HUDEP-2 (cell line): ENCODE data around the gene ZNF845.
A peak's percentile ranks its signal among the peaks of the same experiment; 100 is the strongest.
"Not testable (repeated sequence)": the region's sequence is repeated elsewhere in the genome, so short reads cannot be mapped to it uniquely, and the experiment has no call there.

Experiments used
- DNase-seq, 76 experiments: peaks; one replicate each; lab custom pipeline; 2025; ENCODE audit not compliant: unreplicated experiment in 76 of 76; lab: John Stamatoyannopoulos, UW

ZNF845 gene

GRCh38 chr19:53333463-53334449 lies at the start of gene ZNF845:
Gene ZNF845 (plus strand): TSS chr19:53333749. CDS start chr19:53341308, 7,559 bp downstream.
- peak in 75 of 76 experiments; percentile 31 to 98 (median 90) for DNase-seq

- no peak for DNase-seq
These were observed 48.5 kb upstream of the ZNF845 start for GRCh38 chr19:53285087-53285486.

- no peak for DNase-seq
These were observed 42.6 kb upstream of the ZNF845 start for GRCh38 chr19:53290758-53291549.

DNA sequence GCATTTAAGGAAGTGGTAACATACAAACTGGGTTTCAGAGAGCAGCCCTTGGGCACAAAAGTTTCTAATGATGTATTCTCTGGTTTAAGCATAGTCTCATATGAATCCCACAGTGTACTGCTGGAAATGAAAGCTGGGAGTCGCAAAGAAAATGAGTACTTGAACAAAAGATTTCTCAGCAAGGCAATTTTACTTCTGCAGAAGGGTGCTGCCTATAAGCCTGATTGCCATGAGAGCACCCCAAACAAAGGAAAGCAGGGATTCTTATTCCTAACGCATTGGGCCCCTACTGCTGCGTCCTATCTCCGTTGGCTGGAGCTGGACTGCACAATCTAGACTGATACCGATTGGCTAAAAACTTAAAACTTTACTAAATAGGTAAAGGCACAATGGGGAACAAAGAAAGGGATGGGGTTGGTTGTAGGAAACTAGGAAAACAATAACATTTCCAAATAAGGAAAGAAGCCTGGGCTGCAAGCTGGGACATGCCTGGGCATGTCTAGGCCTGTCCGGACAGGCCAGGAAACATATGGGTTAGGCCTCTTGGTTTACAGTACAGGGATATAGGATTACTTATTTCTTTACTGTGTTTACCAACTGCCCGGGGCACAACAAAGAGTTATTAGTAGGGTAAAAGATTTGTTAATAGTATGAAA lies 38.6 kb upstream of the ZNF845 start:
- DNase-seq = no peak

GRCh38 chr19:53301341-53301740 lies 32.2 kb upstream of the ZNF845 start:
- peak in 1 of 76 experiments; percentile 4 for DNase-seq

DNA sequence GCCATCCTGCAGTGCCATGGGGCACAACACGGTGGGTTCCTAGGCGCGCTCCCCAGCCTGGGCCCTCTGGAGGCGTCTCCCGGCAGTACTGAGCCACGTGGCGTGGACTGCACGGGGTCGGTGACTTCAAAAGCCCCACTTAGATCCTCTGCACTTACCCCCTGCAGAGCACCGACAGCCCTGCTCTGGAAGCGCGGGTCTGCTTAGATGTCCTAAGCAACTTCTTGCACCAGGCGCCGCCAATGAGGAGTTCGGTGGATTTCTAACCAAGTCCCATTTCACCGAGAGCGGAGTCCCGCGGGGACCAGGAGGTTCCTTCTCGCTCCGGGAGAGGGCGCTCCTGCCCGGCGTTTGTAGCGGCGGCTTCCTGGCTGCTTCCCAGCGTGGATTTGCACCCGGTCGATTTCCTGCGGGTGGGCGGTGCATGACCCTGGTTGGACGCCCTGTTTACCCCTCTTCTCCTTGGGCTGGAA lies 25.2 kb upstream of the ZNF845 start:
- DNase-seq = no peak

DNA sequence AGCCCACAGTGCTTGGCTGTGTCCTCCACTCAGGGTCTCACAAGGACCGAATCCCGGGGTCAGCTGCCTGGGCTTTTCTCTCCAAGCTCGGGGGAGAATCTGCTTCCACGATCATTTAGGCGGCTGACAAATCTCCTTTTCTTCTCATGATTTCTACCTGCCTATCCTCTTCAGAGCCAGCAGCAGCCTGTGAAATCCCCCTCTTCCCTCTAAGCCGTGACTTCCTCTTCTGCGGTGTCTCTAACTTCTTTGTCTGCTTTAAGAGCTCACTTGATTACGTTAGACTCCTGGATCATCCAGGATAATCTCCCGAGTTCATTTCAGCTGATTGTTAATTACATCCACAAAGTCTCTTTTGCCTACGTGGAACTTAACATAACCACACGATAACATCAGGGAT lies 22.5 kb upstream of the ZNF845 start:
- DNase-seq = no peak

DNA sequence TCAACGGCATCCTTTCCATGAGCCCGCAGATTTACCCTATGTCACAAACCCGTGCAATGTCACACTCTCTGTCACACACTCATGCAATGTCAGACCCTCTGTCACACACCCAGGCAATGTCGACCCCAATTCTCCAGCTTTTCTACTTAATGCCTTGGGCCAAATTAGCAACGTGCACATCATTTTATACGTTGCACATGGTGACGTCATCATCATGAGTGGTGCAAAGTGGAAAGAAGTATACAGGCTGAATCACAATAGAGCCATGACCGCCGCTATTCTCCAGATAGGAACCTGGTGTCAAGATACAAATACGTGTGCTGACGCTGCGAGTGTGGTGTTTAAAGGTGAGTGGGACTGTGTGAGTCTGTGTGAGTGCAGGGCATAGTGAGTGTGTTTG lies 21.7 kb upstream of the ZNF845 start:
- no peak for DNase-seq

- DNase-seq = no peak
These were observed 4.6 kb upstream of the ZNF845 start for GRCh38 chr19:53328967-53329366.

DNA sequence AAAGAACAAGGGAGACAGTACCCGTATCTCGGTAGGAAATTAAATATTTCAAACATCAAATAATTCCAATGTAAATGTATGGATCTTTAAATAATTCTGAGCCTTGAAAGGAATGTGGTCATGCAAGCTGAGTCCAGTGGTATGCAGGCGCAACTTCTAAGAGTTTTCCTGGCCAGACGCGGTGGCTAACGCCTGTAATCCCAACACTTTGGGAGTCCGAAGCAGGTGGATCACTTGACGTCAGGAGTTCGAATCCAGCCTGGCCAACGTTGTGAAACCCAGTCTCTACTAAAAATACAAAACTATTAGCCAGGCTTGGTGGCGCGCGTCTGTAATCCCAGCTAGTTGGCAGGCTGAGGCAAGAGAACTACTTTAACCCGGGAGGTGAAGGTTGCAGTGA lies 1.1 kb upstream of the ZNF845 start:
- no peak for DNase-seq

DNA sequence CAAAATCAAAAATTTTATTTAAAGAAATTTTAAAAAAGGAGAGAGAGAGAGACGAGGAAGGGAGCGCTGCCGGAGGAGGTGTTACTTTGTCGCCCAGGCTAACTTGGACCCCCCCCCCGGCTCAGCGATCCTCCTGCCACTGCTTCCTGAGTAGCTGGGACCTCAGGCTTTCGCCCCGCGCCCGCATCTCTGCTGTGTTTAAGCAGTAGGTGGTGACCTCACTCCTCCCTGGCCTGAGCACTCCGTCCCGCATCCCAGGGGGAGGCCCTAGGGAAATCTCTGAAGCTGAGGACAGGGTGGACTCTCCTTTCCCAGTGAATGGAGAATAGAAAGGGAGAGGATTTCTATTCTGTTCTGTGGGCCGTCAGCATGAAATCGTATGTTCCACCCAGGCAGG lies 485 bp upstream of the ZNF845 start:
- DNase-seq = peak in 5 of 76 experiments; percentile 2 to 37 (median 17)

DNA sequence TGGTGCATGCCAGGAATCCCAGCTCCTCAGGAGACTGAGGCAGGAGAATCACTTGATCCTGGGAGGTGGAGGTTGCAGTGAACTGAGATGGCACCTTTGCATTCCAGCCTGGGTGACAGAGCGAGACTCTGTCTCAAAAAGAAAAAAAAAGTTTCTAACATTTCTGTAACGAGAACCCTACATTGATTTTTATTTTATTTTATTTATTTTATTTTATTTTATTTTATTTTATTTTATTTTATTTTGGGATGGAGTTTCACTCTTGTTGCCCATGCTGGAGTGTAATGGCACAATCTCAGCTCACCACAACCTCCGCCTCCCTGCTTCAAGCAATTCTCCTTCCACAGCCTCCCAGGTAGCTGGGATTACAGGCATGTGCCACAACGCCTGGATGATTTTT lies 10.9 kb downstream of the ZNF845 start:
- DNase-seq = not testable (repeated sequence)

- no peak for DNase-seq
These were observed 22.2 kb downstream of the ZNF845 start for GRCh38 chr19:53355739-53356138.

GRCh38 chr19:53357821-53358581 lies 24.5 kb downstream of the ZNF845 start:
- peak in 1 of 76 experiments; percentile 2 for DNase-seq

DNA sequence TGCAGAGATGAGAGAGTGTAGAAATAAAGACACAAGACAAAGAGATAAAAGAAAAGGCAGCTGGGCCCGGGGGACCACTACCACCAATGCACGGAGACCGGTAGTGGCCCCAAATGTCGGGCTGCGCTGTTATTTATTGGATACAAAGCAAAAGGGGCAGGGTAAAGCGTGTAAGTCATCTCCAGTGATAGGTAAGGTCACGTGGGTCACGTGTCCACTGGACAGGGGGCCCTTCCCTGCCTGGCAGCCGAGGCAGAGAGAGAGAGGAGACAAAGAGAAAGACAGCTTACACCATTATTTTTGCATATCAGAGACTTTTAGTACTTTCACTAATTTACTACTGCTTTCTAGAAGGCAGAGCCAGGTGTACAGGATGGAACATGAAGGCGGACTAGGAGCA lies 26.5 kb downstream of the ZNF845 start:
- not testable (repeated sequence) for DNase-seq

DNA sequence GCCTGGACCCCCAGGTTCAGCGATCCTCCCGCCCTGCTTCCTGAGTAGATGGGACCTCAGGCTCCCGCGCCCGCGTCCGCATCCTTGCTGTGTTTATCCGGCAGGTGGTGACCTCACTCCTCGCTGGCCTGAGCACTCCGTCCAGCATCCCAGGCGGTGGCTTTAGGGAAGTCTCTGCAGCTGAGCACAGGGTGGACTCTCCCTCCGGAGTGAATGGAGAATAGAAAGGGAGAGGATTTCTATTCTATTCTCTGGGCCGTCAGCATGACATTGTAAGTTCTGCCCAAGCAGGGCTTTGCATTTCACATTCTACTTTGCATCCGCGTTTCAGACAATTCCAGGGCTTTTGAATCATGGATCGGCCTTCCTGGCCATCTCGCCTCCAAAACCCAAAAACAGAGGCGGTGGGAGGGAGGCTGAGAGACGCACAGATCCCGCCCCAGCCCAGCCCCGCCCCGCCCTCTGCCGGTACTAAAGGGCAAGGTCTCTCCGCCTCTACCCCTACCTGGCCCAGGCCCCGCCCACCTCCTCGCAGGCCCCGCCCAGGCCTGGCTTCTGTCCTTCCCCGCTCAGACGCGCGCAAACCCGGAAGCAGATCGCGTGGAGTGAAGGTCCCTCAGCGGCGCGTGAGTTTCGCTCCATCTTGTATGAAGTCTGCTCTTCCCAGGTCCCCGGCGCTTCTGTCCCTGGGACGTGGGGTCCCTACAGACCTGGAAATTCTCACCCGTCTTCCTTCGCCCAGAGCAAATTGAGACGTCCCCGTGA lies 31.8 kb downstream of the ZNF845 start, which contains the start of gene ZNF525:
TSS of gene ZNF525 (plus strand) at position 572 of the 765 bp plus-strand sequence. CDS start 6,577 bp downstream, outside the sequence.
- peak in 74 of 76 experiments; percentile 14 to 94 (median 80) for DNase-seq

DNA sequence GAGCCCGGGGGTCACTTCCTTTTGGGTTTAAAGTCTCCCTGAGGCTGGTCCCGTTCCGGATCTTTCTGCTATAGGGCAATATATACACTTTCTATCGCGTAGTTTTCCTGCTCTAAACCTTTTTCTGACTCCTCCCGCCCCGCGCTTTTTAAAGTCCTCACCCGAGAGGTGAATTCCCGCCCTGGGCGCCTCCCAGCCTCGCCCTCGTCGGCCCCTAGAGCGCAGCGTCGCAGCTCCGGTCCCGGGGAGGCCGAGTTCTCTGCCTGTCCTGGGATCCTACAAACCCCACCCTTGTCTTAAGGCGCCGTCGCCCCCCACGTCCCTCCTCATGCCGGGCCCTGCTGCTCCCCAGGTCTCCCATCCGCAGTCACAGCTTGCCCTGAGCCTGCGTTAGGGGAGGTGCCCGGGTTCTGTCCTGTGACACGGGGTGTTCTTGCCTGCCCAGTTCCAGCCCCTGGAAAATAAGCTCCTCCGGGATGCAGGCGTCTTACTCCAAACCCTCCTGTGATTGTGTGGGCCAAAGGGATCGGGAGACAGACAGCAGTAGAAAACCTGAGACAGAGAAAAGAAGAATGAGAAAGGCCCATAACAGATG lies 32.4 kb downstream of the ZNF845 start:
- peak in 23 of 76 experiments; percentile 17 to 53 (median 37) for DNase-seq

DNA sequence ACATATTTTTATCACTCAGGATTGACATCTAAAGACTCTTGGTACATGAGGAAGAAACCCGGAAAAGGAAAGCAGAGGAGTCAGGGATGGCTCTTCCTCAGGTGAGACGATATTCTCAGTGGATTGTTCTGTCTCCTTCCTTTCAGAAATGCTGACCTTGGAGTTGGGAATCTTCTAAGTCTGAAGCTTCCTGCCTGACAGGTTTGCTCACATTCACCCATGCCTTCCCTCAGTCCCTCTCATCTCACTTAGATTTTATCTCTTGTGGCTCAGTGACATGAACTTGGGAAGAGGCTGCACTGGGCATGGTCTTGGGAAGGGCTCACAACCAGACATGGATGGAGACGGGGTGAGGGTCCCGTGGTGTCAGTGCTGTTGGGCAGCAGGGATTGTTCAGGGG lies 38.6 kb downstream of the ZNF845 start:
- no peak for DNase-seq

DNA sequence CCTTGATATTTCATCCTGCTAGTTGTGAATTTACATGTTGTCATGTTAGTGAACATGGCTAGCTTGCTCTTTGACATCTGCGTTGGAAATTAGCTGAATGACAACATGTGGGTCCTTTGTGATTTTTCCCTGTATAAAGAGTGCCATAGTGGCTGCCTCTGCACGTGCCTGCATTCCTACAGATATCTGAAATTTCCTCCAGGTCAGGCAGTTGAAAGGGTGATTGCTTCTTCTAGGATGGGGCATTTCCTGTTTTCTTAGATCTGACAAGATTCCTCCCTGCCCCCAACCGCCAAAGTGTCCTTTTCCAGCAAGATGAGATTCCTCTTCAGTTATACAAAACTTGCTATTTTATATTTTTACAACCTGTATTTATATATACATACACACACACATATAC lies 40.7 kb downstream of the ZNF845 start:
- no peak for DNase-seq
